NT2/D1 (cell line): ENCODE results near the gene PHACTR2.

Source experiments
- YY1 ChIP-seq: IDR thresholded peaks from 2 replicates; pipeline ENCODE4 v1.6.1; 2011; ENCODE audit not compliant: insufficient read length, insufficient read depth
- ZNF274 ChIP-seq: IDR thresholded peaks from 2 replicates; pipeline ENCODE4 v1.6.1; 2011; ENCODE audit warnings: mild to moderate bottlenecking, low read depth, low read length

DNA sequence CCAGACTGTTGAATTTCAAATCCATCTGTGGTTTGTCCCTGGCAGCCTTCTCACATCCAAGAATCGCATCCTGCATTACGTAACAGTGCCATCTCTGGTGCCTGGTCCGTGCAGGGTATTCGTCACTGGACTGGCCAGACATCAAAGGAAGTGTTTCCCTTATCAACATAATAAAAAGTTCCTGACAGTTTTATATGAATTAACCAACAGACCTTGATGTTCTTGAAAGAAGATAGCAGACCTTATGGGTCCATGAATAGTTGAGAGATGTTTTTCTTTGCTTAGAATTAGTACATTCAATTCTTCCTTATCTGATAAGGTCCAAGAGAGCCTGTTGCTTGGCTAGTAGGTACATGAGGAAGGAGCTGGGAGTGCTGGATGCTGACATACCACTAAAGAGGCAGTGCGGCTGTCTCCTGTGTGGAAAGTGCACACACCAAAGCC lies 77.6 kb downstream of the PHACTR2 start:
- TF ChIP-seq YY1: no peak
- TF ChIP-seq ZNF274: no peak
